GM12872 (cell line): ENCODE results near the gene MRPL4.

ENCODE experiments used
- TF ChIP-seq, protein P1 (sequence below): IDR thresholded peaks from 3 replicates; pipeline ENCODE4 v1.5.1; 2011; ENCODE audit warnings: low read depth, mild to moderate bottlenecking, low read length, moderate library complexity; ENCODE audit not compliant: insufficient read depth

The MRPL4 gene

GRCh38 chr19:10270180-10270615 is 18.2 kb downstream of the MRPL4 start:
- TF ChIP-seq, protein P1, sequence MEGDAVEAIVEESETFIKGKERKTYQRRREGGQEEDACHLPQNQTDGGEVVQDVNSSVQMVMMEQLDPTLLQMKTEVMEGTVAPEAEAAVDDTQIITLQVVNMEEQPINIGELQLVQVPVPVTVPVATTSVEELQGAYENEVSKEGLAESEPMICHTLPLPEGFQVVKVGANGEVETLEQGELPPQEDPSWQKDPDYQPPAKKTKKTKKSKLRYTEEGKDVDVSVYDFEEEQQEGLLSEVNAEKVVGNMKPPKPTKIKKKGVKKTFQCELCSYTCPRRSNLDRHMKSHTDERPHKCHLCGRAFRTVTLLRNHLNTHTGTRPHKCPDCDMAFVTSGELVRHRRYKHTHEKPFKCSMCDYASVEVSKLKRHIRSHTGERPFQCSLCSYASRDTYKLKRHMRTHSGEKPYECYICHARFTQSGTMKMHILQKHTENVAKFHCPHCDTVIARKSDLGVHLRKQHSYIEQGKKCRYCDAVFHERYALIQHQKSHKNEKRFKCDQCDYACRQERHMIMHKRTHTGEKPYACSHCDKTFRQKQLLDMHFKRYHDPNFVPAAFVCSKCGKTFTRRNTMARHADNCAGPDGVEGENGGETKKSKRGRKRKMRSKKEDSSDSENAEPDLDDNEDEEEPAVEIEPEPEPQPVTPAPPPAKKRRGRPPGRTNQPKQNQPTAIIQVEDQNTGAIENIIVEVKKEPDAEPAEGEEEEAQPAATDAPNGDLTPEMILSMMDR, result no peak

DNA sequence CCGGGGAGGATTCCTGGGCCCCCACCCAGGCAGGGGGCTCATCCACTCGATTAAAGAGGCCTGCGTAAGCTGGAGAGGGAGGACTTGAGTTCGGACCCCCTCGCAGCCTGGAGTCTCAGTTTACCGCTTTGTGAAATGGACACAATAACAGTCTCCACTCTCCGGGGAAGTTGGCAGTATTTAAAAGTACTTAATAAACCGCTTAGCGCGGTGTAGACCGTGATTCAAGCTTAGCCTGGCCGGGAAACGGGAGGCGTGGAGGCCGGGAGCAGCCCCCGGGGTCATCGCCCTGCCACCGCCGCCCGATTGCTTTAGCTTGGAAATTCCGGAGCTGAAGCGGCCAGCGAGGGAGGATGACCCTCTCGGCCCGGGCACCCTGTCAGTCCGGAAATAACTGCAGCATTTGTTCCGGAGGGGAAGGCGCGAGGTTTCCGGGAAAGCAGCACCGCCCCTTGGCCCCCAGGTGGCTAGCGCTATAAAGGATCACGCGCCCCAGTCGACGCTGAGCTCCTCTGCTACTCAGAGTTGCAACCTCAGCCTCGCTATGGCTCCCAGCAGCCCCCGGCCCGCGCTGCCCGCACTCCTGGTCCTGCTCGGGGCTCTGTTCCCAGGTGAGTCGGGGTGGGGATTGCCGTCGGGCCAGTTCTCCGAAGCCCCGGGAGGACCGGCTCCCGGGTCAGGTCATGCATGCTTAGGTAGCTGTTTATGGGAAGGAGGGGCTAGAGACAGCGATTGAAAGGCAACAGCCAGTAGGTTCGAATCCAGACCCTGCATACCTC is 18.8 kb downstream of the MRPL4 start, which contains the start of gene ICAM1:
TSS of gene ICAM1 (plus strand) at position 505 of the 779 bp plus-strand sequence. CDS start at position 545, 40 bp downstream.
- TF ChIP-seq, protein P1, result no peak

GRCh38 chr19:10271543-10272086 is 19.6 kb downstream of the MRPL4 start:
- TF ChIP-seq, protein P1, result no peak

DNA sequence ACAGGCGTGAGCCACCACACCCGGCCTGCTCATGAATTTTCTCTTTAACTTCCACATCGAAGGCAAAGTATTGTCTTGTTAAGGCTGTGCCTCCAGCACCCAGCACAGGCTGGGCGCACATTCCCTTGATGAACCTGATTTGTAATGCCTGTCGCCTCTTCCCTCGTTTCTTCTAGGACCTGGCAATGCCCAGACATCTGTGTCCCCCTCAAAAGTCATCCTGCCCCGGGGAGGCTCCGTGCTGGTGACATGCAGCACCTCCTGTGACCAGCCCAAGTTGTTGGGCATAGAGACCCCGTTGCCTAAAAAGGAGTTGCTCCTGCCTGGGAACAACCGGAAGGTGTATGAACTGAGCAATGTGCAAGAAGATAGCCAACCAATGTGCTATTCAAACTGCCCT is 22.6 kb downstream of the MRPL4 start:
- TF ChIP-seq, protein P1, result no peak

- TF ChIP-seq, protein P1, result no peak
Observed at GRCh38 chr19:10277795-10278589, 26.0 kb downstream of the MRPL4 start.

DNA sequence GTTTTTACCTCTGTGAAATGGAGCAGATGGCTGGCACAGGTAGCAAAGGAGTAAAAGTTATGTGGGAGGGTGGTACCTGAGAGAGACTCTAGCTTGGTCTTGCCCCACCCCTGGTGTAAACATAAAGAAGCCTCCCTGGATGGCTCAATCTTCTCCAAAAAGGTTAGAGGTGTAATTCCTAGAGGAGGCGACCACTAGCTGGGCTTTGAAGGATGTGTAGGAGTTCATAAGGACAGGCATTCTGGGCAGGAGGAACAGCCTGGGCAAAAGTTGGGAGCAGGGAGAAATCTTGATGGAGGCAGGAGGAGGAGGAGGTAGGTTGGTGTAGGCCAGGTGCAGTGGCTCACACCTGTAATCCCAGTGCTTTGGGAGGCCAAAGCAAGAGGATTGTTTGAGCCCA is 26.9 kb downstream of the MRPL4 start:
- TF ChIP-seq, protein P1, result no peak

DNA sequence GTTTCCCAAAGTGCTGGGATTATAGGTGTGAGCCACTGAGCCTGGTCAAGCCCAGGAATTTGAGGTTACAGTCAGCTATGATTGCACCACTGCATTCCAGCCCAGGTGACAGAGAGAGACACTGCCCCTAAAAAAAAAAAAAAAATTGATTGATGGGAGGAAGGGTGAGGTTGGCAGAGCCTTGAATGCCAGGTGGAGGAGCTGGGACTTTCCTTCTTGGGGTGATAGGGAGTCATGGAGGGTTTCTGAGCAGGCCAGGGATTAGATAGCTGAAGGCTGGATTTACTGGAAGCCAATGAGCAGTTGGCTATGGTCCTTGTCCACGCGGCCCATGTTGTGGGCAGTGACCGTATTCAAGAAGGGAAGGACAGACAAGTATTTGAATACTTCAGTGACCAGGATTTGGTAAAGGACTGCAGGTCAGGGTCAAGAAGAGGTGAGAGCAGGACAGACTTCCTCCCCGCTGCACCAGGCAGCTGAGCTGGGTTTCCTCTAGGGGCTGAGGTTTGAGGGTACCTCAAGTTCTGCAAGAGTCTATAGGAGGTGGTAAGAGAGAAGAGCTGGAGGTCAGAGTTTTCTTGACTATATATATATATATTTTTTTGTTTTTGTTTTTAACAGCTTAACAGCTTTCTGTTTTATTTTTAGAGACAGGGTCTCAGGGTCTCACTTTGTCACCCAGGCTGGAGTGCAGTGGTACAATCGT is 27.9 kb downstream of the MRPL4 start:
- TF ChIP-seq, protein P1, result no peak
